Lower leg skin (tissue), 3 donors: Measurements from ENCODE around the gene CDC25C.

Source experiments
- POLR2A ChIP-seq, 2 donors: fragments of 450-650 bp; IDR thresholded peaks; one replicate each; pipeline ENCODE4 v1.6.1; 2016 to 2017; ENCODE audit warnings: antibody characterized with exemption in 2 of 2, mild to moderate bottlenecking in 1 of 2, moderate library complexity in 1 of 2
- TF ChIP-seq, protein P1 (sequence below), 3 donors: fragments of 450-650 bp; IDR thresholded peaks; one replicate each; pipeline ENCODE4 v1.5.1; 2016; ENCODE audit warnings: antibody characterized with exemption in 3 of 3, mild to moderate bottlenecking in 3 of 3, moderate library complexity in 2 of 3

DNA sequence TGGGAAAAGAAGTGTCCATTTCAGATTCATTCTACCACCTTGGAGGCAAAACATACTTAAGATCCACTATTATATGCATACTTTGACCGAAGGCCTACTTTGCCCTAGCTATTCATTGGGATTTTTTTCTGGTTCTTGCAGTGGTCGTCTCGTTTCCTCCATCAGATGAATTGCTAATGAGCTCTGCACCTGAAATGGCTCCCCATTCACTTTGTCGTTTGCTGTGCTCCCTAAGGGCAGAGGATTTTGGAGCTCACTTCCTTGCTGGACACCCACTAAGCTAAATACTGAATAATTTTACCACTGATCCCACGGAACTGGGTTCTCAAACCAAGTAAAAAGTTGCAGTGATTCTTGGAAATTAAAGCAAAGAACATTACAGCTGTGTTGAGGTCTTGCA lies 22.8 kb upstream of the CDC25C start:
- no peak for TF ChIP-seq POLR2A (IDR thresholded peaks at IDR 0.05)
- TF ChIP-seq, protein P1, sequence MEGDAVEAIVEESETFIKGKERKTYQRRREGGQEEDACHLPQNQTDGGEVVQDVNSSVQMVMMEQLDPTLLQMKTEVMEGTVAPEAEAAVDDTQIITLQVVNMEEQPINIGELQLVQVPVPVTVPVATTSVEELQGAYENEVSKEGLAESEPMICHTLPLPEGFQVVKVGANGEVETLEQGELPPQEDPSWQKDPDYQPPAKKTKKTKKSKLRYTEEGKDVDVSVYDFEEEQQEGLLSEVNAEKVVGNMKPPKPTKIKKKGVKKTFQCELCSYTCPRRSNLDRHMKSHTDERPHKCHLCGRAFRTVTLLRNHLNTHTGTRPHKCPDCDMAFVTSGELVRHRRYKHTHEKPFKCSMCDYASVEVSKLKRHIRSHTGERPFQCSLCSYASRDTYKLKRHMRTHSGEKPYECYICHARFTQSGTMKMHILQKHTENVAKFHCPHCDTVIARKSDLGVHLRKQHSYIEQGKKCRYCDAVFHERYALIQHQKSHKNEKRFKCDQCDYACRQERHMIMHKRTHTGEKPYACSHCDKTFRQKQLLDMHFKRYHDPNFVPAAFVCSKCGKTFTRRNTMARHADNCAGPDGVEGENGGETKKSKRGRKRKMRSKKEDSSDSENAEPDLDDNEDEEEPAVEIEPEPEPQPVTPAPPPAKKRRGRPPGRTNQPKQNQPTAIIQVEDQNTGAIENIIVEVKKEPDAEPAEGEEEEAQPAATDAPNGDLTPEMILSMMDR (IDR thresholded peaks at IDR 0.05) = no peak
